GM12874 (cell line): Measurements from ENCODE around the gene ADAMTS6.

Experiments used
- CTCF ChIP-seq: IDR thresholded peaks from 2 replicates; pipeline ENCODE4 v1.5.1; 2011; ENCODE audit warnings: low read depth, mild to moderate bottlenecking, control low read depth, low read length, moderate library complexity; ENCODE audit not compliant: insufficient read depth

Gene ADAMTS6

GRCh38 chr5:65481635-65482295 lies at the start of gene ADAMTS6:
Gene ADAMTS6, minus strand, starts transcription at chr5:65481920. Its CDS starts 8,247 bp downstream, at chr5:65473673.
- no peak for TF ChIP-seq CTCF

- no peak for TF ChIP-seq CTCF
Measured at GRCh38 chr5:65530904-65531303, 49.2 kb upstream of the ADAMTS6 start.

GRCh38 chr5:65525726-65526125 lies 44.0 kb upstream of the ADAMTS6 start:
- no peak for TF ChIP-seq CTCF

- no peak for TF ChIP-seq CTCF
Measured at GRCh38 chr5:65512170-65512937, 30.6 kb upstream of the ADAMTS6 start.

- TF ChIP-seq CTCF: no peak
Measured at GRCh38 chr5:65508978-65509377, 27.3 kb upstream of the ADAMTS6 start.

GRCh38 chr5:65506961-65507360 lies 25.2 kb upstream of the ADAMTS6 start:
- no peak for TF ChIP-seq CTCF

- no peak for TF ChIP-seq CTCF
Measured at GRCh38 chr5:65489119-65489518, 7.4 kb upstream of the ADAMTS6 start.
